Activated T-helper 2 cell treated with anti-CD3 and anti-CD28 coated beads, Interferon-gamma antibody, Interleukin-2, Interleukin-4, amounts not matched to agents 10 μg/mL and 5 μg/mL and 100 μg/mL, durations not matched to agents 14 hours and 24 hours and 36 hours (primary cell): ENCODE results near the gene BBIP1. TPM values are rescaled to one million over a fixed set of nuclear protein-coding genes. Genes with fewer than 3 reads are reported as not detected.

ENCODE experiments used
- DNase-seq: peaks from one replicate; pipeline ENCODE4 v3.0.0; 2021; ENCODE audit warnings: low spot score
- H3K27ac Mint-ChIP-seq: one replicate; pipeline ENCODE4 v1.8.0; 2021; ENCODE audit warnings: mixed read lengths
- H3K27me3 Mint-ChIP-seq: one replicate; pipeline ENCODE4 v1.8.0; 2021; ENCODE audit warnings: low read depth, mixed read lengths
- H3K36me3 Mint-ChIP-seq: one replicate; pipeline ENCODE4 v1.8.0; 2021; ENCODE audit warnings: low read depth, mixed read lengths
- H3K4me1 Mint-ChIP-seq: one replicate; pipeline ENCODE4 v1.8.0; 2021; ENCODE audit warnings: low read depth, mixed read lengths
- H3K4me3 Mint-ChIP-seq: one replicate; pipeline ENCODE4 v1.8.0; 2021; ENCODE audit warnings: low read depth, mild to moderate bottlenecking, moderate library complexity, mixed read lengths
- H3K9me3 Mint-ChIP-seq: one replicate; pipeline ENCODE4 v1.8.0; 2021; ENCODE audit warnings: mixed read lengths
- intact Hi-C: fragments of 100-400 bp; cut with micrococcal nuclease; formaldehyde crosslinking; loops from one replicate; pipeline ENCODE4 v1.15.1; 2023
- total RNA-seq: library from RNA; stranded (reverse); gene quantifications from 2 replicates; pipeline ENCODE4 v1.2.3, GENCODE V29; 2022

The BBIP1 gene
- total RNA-seq, 1 donor from 2014 or later: 31.5 TPM

GRCh38 chr10:110863361-110863760 lies 55.6 kb downstream of the BBIP1 start:
- peaks cover 72% of the 10 kb centered on the region for H3K4me1 Mint-ChIP-seq
- peak overlapping the region; percentile 13 for H3K27ac Mint-ChIP-seq
- no peak overlapping the region for H3K4me3 Mint-ChIP-seq
- no peaks in the 10 kb centered on the region for H3K9me3 Mint-ChIP-seq
- intact Hi-C loops: loop anchor here (10.0 kb wide), 1 partner anchor 449 kb away; no protein-coding TSS in a partner anchor
- no peaks in the 10 kb centered on the region for H3K27me3 Mint-ChIP-seq
- peaks cover 11% of the 10 kb centered on the region for H3K36me3 Mint-ChIP-seq
- no peak for DNase-seq

- no peak for DNase-seq
- intact Hi-C loops: loop anchor here (10.0 kb wide), 1 partner anchor 448 kb away; no protein-coding TSS in a partner anchor
- no peaks in the 10 kb centered on the region for H3K9me3 Mint-ChIP-seq
- H3K36me3 Mint-ChIP-seq: peaks cover 11% of the 10 kb centered on the region
- peak overlapping the region; percentile 13 for H3K27ac Mint-ChIP-seq
- no peak overlapping the region for H3K4me3 Mint-ChIP-seq
- peaks cover 75% of the 10 kb centered on the region for H3K4me1 Mint-ChIP-seq
- no peaks in the 10 kb centered on the region for H3K27me3 Mint-ChIP-seq
Observed at GRCh38 chr10:110862961-110863360, 56.0 kb downstream of the BBIP1 start.

GRCh38 chr10:110861930-110862649 lies 56.9 kb downstream of the BBIP1 start:
- DNase-seq: no peak
- peaks cover 77% of the 10 kb centered on the region for H3K4me1 Mint-ChIP-seq
- H3K27me3 Mint-ChIP-seq: no peaks in the 10 kb centered on the region
- intact Hi-C loops: loop anchor here (10.0 kb wide), 1 partner anchor 447 kb away; no protein-coding TSS in a partner anchor
- H3K27ac Mint-ChIP-seq: no peak overlapping the region
- peaks cover 11% of the 10 kb centered on the region for H3K36me3 Mint-ChIP-seq
- H3K9me3 Mint-ChIP-seq: no peaks in the 10 kb centered on the region
- no peak overlapping the region for H3K4me3 Mint-ChIP-seq

GRCh38 chr10:110861476-110861875 lies 57.5 kb downstream of the BBIP1 start:
- DNase-seq: no peak
- Mint-ChIP-seq H3K27ac (no peak overlapping the region), H3K9me3 (no peaks in the 10 kb centered on the region), H3K36me3 (peaks cover 11% of the 10 kb centered on the region), H3K4me1 (peaks cover 73% of the 10 kb centered on the region), H3K4me3 (no peak overlapping the region), H3K27me3 (no peaks in the 10 kb centered on the region)
- intact Hi-C loops: loop anchor here (10.0 kb wide), 1 partner anchor 447 kb away; no protein-coding TSS in a partner anchor

- peak overlapping the region; percentile 86 for H3K27ac Mint-ChIP-seq
- peaks cover 4% of the 10 kb centered on the region for H3K9me3 Mint-ChIP-seq
- no peaks in the 10 kb centered on the region for H3K27me3 Mint-ChIP-seq
- peak overlapping the region; percentile 18 for H3K4me3 Mint-ChIP-seq
- intact Hi-C loops: loop anchor here (10.0 kb wide), 1 partner anchor 446 kb away; no protein-coding TSS in a partner anchor
- H3K36me3 Mint-ChIP-seq: peaks cover 14% of the 10 kb centered on the region
- DNase-seq: peak; percentile 38
- H3K4me1 Mint-ChIP-seq: peaks cover 70% of the 10 kb centered on the region
Observed at GRCh38 chr10:110860576-110861241, 58.3 kb downstream of the BBIP1 start.

- DNase-seq: peak; percentile 2
- Mint-ChIP-seq H3K27ac (peak overlapping the region; percentile 86), H3K9me3 (peaks cover 4% of the 10 kb centered on the region), H3K27me3 (no peaks in the 10 kb centered on the region), H3K36me3 (peaks cover 14% of the 10 kb centered on the region), H3K4me1 (peaks cover 64% of the 10 kb centered on the region), H3K4me3 (no peak overlapping the region)
- intact Hi-C loops: loop anchor here (2.0 to 10.0 kb wide), 2 partner anchors 17 to 445 kb away; no protein-coding TSS in a partner anchor
Observed at GRCh38 chr10:110859973-110860376, 59.0 kb downstream of the BBIP1 start.

- H3K27ac Mint-ChIP-seq: peak overlapping the region; percentile 86
- H3K36me3 Mint-ChIP-seq: peaks cover 14% of the 10 kb centered on the region
- H3K27me3 Mint-ChIP-seq: no peaks in the 10 kb centered on the region
- intact Hi-C loops: loop anchor here (2.0 kb wide), 1 partner anchor 17 kb away; no protein-coding TSS in a partner anchor
- DNase-seq: no peak
- H3K4me1 Mint-ChIP-seq: peaks cover 58% of the 10 kb centered on the region
- H3K9me3 Mint-ChIP-seq: peaks cover 4% of the 10 kb centered on the region
- no peak overlapping the region for H3K4me3 Mint-ChIP-seq
Observed at GRCh38 chr10:110859206-110859972, 59.6 kb downstream of the BBIP1 start.

- Mint-ChIP-seq H3K36me3 (peaks cover 11% of the 10 kb centered on the region), H3K27ac (peak overlapping the region; percentile 73), H3K4me1 (peaks cover 54% of the 10 kb centered on the region), H3K27me3 (no peaks in the 10 kb centered on the region), H3K9me3 (peaks cover 4% of the 10 kb centered on the region), H3K4me3 (no peak overlapping the region)
- intact Hi-C loops: loop anchor here (2.0 kb wide), 1 partner anchor 16 kb away; no protein-coding TSS in a partner anchor
- DNase-seq: peak; percentile 4
Observed at GRCh38 chr10:110858297-110858934, 60.6 kb downstream of the BBIP1 start.

GRCh38 chr10:110857265-110858171 lies 61.5 kb downstream of the BBIP1 start:
- H3K27ac Mint-ChIP-seq: peak overlapping the region; percentile 73
- H3K27me3 Mint-ChIP-seq: no peaks in the 10 kb centered on the region
- peaks cover 11% of the 10 kb centered on the region for H3K36me3 Mint-ChIP-seq
- H3K4me3 Mint-ChIP-seq: no peak overlapping the region
- H3K4me1 Mint-ChIP-seq: peaks cover 54% of the 10 kb centered on the region
- H3K9me3 Mint-ChIP-seq: peaks cover 4% of the 10 kb centered on the region
- DNase-seq: peak; percentile 28
- intact Hi-C loops: loop anchor here (2.0 kb wide), 2 partner anchors 13 to 15 kb away; partner anchors contain the start of gene PDCD4

GRCh38 chr10:110853921-110854605 lies 64.9 kb downstream of the BBIP1 start:
- intact Hi-C loops: no loop called here
- H3K9me3 Mint-ChIP-seq: peaks cover 4% of the 10 kb centered on the region
- peaks cover 3% of the 10 kb centered on the region for H3K36me3 Mint-ChIP-seq
- H3K4me1 Mint-ChIP-seq: peaks cover 54% of the 10 kb centered on the region
- DNase-seq: no peak
- H3K4me3 Mint-ChIP-seq: no peak overlapping the region
- no peak overlapping the region for H3K27ac Mint-ChIP-seq
- no peaks in the 10 kb centered on the region for H3K27me3 Mint-ChIP-seq

- no peak overlapping the region for H3K27ac Mint-ChIP-seq
- peaks cover 48% of the 10 kb centered on the region for H3K4me1 Mint-ChIP-seq
- peaks cover 4% of the 10 kb centered on the region for H3K9me3 Mint-ChIP-seq
- intact Hi-C loops: no loop called here
- H3K36me3 Mint-ChIP-seq: peaks cover 3% of the 10 kb centered on the region
- no peaks in the 10 kb centered on the region for H3K27me3 Mint-ChIP-seq
- no peak for DNase-seq
- H3K4me3 Mint-ChIP-seq: no peak overlapping the region
Observed at GRCh38 chr10:110852947-110853346, 66.0 kb downstream of the BBIP1 start.
